Neural cell (in vitro differentiated cells): ENCODE measurements around the gene CNP. TPM values are rescaled to one million over a fixed set of nuclear protein-coding genes. Genes with fewer than 3 reads are reported as not detected.

Source experiments
- H2AFZ ChIP-seq: fragments of 200-600, 300-800 bp; sonication (generic), shearing (Covaris generic); 2 replicates; pipeline ENCODE4 v1.6.0; 2014; ENCODE audit warnings: low read depth, mild to moderate bottlenecking, antibody characterized with exemption, low read length, moderate library complexity
- H3F3A ChIP-seq: fragments of 200-600 bp; shearing (Covaris generic); 2 replicates; pipeline ENCODE4 v1.6.1; 2016; ENCODE audit warnings: mild to moderate bottlenecking, moderate library complexity, mixed read lengths, antibody characterized with exemption, low read length; ENCODE audit not compliant: insufficient read depth, poor library complexity, severe bottlenecking
- H3K27ac ChIP-seq: fragments of 200-600, 300-800 bp; sonication (generic), shearing (Covaris generic); 2 replicates; pipeline ENCODE4 v1.5.1; 2014; ENCODE audit warnings: mild to moderate bottlenecking, low read length, moderate library complexity
- H3K27me3 ChIP-seq: fragments of 300-800, 200-600 bp; sonication (generic), shearing (Covaris generic); 2 replicates; pipeline ENCODE4 v1.6.0; 2014; ENCODE audit warnings: mild to moderate bottlenecking, low read depth, low read length, moderate library complexity; ENCODE audit not compliant: insufficient read depth
- H3K36me3 ChIP-seq: fragments of 300-800, 200-600 bp; sonication (generic), shearing (Covaris generic); 2 replicates; pipeline ENCODE4 v1.5.1; 2014; ENCODE audit warnings: mild to moderate bottlenecking, antibody characterized with exemption, low read length, moderate library complexity; ENCODE audit not compliant: insufficient read depth
- H3K4me2 ChIP-seq: fragments of 300-800, 200-600 bp; sonication (generic), shearing (Covaris generic); 2 replicates; pipeline ENCODE4 v1.6.0; 2014; ENCODE audit warnings: mild to moderate bottlenecking, low read length
- H3K4me3 ChIP-seq: fragments of 300-800, 200-600 bp; sonication (generic), shearing (Covaris generic); 2 replicates; pipeline ENCODE4 v1.5.1; 2014; ENCODE audit warnings: mild to moderate bottlenecking, low read length, moderate library complexity
- H3K79me2 ChIP-seq: fragments of 200-600 bp; shearing (Covaris generic); replicated peaks from 2 replicates; pipeline ENCODE4 v1.6.0; 2014; ENCODE audit warnings: mild to moderate bottlenecking, low read length, moderate library complexity; ENCODE audit not compliant: insufficient read depth
- H3K9ac ChIP-seq: fragments of 300-800, 200-600 bp; sonication (generic), shearing (Covaris generic); 2 replicates; pipeline ENCODE4 v1.6.1; 2016; ENCODE audit warnings: mild to moderate bottlenecking, low read length, mixed read lengths
- H3K9me2 ChIP-seq: fragments of 200-600 bp; shearing (Covaris generic); 2 replicates; pipeline ENCODE4 v1.6.1; 2016; ENCODE audit warnings: mild to moderate bottlenecking, low read length, mixed read lengths; ENCODE audit not compliant: insufficient read depth
- H3K9me3 ChIP-seq: fragments of 200-600, 300-800 bp; sonication (generic), shearing (Covaris generic); 2 replicates; pipeline ENCODE4 v1.6.1; 2016; ENCODE audit warnings: mild to moderate bottlenecking, mixed run types, low read length, moderate library complexity, mixed read lengths
- H4K20me1 ChIP-seq: fragments of 200-600 bp; shearing (Covaris generic); 2 replicates; pipeline ENCODE4 v1.6.1; 2016; ENCODE audit warnings: mild to moderate bottlenecking, mixed run types; ENCODE audit not compliant: insufficient read depth
- CTCF ChIP-seq: fragments of 450-650 bp; IDR thresholded peaks from 2 replicates; pipeline ENCODE4 v1.5.1; 2014; ENCODE audit warnings: antibody characterized with exemption, mild to moderate bottlenecking, moderate library complexity; ENCODE audit not compliant: poor library complexity, severe bottlenecking
- EP300 ChIP-seq: fragments of 450-650 bp; conservative IDR thresholded peaks from 2 replicates; pipeline ENCODE4 v1.6.1; 2014; ENCODE audit warnings: antibody characterized with exemption, mild to moderate bottlenecking, moderate library complexity; ENCODE audit not compliant: poor library complexity, severe bottlenecking
- EZH2 ChIP-seq: fragments of 200-600, 300-800 bp; shearing (Covaris generic), sonication (generic); IDR thresholded peaks from 2 replicates; pipeline ENCODE4 v1.6.1; 2014; ENCODE audit warnings: antibody characterized with exemption, low read length, borderline replicate concordance, mild to moderate bottlenecking; ENCODE audit not compliant: insufficient read depth, poor library complexity, severe bottlenecking
- MXI1 ChIP-seq: fragments of 450-650 bp; conservative IDR thresholded peaks from 2 replicates; pipeline ENCODE4 v1.6.1; 2014; ENCODE audit warnings: antibody characterized with exemption, mild to moderate bottlenecking; ENCODE audit not compliant: poor library complexity, severe bottlenecking
- POLR2AphosphoS5 ChIP-seq: IDR thresholded peaks from 2 replicates; pipeline ENCODE4 v1.6.1; 2012
- RAD21 ChIP-seq: fragments of 450-650 bp; conservative IDR thresholded peaks from 2 replicates; pipeline ENCODE4 v1.6.1; 2014; ENCODE audit warnings: antibody characterized with exemption, mild to moderate bottlenecking, moderate library complexity
- REST ChIP-seq: IDR thresholded peaks from 2 replicates; pipeline ENCODE4 v1.6.1; 2012; ENCODE audit warnings: borderline replicate concordance
- SMC3 ChIP-seq: fragments of 450-650 bp; conservative IDR thresholded peaks from 2 replicates; pipeline ENCODE4 v1.6.1; 2014; ENCODE audit warnings: antibody characterized with exemption, mild to moderate bottlenecking, moderate library complexity; ENCODE audit not compliant: poor library complexity
- TAF1 ChIP-seq: IDR thresholded peaks from 2 replicates; pipeline ENCODE4 v1.6.1; 2012; ENCODE audit warnings: low read depth
- polyA plus RNA-seq: library from polyadenylated mRNA; depleted of rRNA; stranded (reverse); fragments of >200 nt; gene quantifications from 2 replicates; pipeline ENCODE4 v1.2.3, GENCODE V29; 2014

CNP gene
- polyA plus RNA-seq, 1 donor from 2014 or later, result 27.7 TPM

DNA sequence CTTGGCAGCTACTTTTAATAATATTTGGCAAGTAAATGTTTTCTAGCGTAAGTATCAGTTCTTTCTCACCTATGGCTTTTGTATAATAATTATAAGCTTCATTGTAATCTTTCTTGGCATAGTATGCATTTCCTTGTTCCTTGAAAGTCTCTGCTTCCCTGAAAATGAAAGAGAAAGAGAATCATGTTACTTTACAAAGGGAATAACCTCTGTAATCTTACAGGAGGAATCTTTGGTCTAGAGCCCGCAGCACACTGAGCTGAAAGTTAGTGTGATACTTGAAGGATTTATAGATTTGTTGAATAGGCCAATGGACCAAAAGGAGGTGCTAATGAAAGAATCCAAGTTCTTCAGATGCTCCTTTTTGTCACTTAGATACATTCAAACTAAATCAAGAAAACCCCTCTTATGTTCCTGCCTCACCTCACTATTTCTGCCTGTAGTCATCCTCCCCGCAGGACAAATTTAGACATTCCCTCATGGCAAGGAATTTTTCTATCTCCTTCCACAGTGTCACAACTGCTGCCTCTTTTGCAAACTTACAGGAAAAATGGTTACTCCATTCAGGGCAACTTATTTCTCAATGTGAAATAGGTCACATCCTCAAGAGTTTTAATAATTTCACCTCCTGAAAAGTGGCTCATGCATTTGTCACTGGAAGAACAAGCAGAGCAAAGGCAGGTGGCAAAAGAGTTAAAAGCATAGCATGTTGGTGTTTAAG lies 34.0 kb downstream of the CNP start:
- Histone ChIP-seq H3K27ac (no peak overlapping the region), H3K79me2 (peaks cover 8% of the 10 kb centered on the region), H3K36me3 (peaks cover 10% of the 10 kb centered on the region)

GRCh38 chr17:42001729-42002128 lies 35.1 kb downstream of the CNP start:
- no peak overlapping the region for H3K27ac ChIP-seq
- no peaks in the 10 kb centered on the region for H4K20me1 ChIP-seq
- peaks cover 5% of the 10 kb centered on the region for H3K36me3 ChIP-seq
- H3K9ac ChIP-seq, result no peak overlapping the region
- no peaks in the 10 kb centered on the region for H3K9me3 ChIP-seq
- H3K9me2 ChIP-seq, result no peaks in the 10 kb centered on the region
- TF ChIP-seq EZH2 (no peak), TAF1 (no peak), POLR2AphosphoS5 (no peak), CTCF (no peak), EP300 (no peak), MXI1 (no peak), SMC3 (no peak)
- no peak overlapping the region for H3K4me2 ChIP-seq
- no peaks in the 10 kb centered on the region for H3K27me3 ChIP-seq
- H3K79me2 ChIP-seq, result peaks cover 8% of the 10 kb centered on the region
- no peak overlapping the region for H2AFZ ChIP-seq
- H3K4me3 ChIP-seq, result no peak overlapping the region
- H3F3A ChIP-seq, result no peaks in the 10 kb centered on the region

More for the DNA sequence above, 34.0 kb downstream of the CNP start:
- no peaks in the 10 kb centered on the region for H3F3A ChIP-seq
- H3K9me3 ChIP-seq, result no peaks in the 10 kb centered on the region
- H4K20me1 ChIP-seq, result no peaks in the 10 kb centered on the region
- no peaks in the 10 kb centered on the region for H3K27me3 ChIP-seq
- no peak overlapping the region for H3K9ac ChIP-seq
- TF ChIP-seq EZH2, result no peak
- TF ChIP-seq EP300, result no peak
- TF ChIP-seq MXI1, result no peak
- TF ChIP-seq CTCF, result no peak
- TF ChIP-seq RAD21, result no peak
- TF ChIP-seq SMC3, result no peak
- TF ChIP-seq POLR2AphosphoS5, result no peak
- TF ChIP-seq REST, result no peak
- TF ChIP-seq TAF1, result no peak
- no peak overlapping the region for H3K4me2 ChIP-seq
- H3K4me3 ChIP-seq, result no peak overlapping the region
- no peaks in the 10 kb centered on the region for H3K9me2 ChIP-seq
- no peak overlapping the region for H2AFZ ChIP-seq
